ENCODE measurements around the gene OPCML.
"Not testable (repeated sequence)": the region's sequence is repeated elsewhere in the genome, so short reads cannot be mapped to it uniquely, and the experiment has no call there.

The OPCML gene

DNA sequence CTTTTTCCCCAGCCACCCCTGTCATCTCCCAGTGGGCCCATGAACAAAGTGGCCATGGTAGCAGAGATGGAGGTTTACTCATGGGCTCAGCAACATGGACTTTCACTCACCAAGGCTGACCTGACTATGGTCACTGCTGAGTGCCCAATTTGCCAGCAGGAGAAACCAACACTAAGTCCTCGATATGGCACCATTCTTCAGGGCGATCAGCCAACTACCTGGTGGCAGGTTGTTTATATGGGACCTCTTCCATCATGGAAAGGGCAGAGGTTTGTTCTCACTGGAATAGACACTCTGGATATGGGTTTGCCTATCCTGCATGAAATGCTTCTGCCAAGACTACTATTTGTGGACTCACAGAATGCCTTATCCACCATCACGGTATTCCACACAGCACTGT lies 1152.8 kb downstream of the OPCML start:
- ChIA-PET POLR2A (ENCODE audit: low non-redundant PET) (no interaction called here), CTCF (no interaction called here)
- H3K27ac ChIP-seq = no peak overlapping the region
- no peak for DNase-seq (ENCODE audit: low spot score)
- TF ChIP-seq, protein P1, sequence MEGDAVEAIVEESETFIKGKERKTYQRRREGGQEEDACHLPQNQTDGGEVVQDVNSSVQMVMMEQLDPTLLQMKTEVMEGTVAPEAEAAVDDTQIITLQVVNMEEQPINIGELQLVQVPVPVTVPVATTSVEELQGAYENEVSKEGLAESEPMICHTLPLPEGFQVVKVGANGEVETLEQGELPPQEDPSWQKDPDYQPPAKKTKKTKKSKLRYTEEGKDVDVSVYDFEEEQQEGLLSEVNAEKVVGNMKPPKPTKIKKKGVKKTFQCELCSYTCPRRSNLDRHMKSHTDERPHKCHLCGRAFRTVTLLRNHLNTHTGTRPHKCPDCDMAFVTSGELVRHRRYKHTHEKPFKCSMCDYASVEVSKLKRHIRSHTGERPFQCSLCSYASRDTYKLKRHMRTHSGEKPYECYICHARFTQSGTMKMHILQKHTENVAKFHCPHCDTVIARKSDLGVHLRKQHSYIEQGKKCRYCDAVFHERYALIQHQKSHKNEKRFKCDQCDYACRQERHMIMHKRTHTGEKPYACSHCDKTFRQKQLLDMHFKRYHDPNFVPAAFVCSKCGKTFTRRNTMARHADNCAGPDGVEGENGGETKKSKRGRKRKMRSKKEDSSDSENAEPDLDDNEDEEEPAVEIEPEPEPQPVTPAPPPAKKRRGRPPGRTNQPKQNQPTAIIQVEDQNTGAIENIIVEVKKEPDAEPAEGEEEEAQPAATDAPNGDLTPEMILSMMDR (conservative IDR thresholded peaks at IDR 0.05; ENCODE audit: low read depth) = no peak

DNA sequence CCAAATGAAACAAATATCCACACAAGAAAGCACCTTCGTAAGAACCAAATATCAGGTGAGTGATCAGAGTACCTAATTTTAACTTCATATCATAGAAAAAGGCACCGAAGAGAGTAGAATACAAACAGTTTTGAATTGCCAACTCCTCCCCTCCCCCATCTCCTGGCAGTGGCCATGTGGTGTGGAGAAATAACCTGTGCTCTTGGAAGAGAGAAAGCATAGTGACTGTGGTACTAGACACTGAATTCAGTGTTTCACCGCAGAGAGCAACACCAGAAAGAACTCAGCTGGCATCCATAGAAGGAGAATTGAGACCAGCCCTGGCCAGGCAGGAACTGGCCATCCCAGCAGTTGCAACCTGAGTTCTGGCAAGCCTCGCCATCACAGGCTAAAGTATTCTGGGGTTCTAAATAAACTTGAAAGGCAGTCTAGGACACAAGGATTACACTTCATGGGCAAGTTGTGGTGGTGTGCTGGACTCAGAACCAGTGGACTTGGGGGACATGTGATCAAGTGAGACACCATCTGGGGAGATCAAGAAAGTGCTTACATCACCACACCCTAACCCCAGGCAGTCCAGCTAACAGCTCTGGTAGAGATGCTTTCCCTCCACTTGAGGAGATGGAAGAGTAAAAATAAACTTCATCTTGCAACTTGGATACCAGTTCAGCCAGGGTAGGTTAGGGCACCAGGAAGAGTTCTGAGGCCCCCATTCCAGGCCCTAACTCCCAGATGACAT lies 1158.7 kb downstream of the OPCML start:
- H3K27ac ChIP-seq = no peak overlapping the region
- POLR2A ChIA-PET (ENCODE audit: low non-redundant PET) = no interaction called here
- no peak for DNase-seq (ENCODE audit: low spot score)
- TF ChIP-seq, protein P1 (conservative IDR thresholded peaks at IDR 0.05; ENCODE audit: low read depth) = no peak
- CTCF ChIA-PET = no interaction called here

DNA sequence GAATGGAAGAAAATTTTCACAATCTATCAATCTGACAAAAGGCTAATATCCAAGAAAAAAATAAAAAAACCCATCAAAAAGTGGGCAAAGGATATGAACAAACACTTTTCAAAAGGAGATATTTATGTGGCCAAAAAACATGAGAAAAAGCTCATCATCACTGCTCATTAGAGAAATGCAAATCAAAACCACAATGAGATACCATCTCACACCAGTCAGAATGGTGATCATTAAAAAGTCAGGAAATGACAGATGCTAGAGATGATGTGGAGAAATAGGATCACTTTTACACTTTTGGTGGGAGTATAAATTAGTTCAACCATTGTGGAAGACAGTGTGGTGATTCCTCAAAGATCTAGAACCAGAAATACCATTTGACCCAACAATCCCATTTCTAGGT lies 1162.2 kb downstream of the OPCML start:
- H3K27ac ChIP-seq; CTCF ChIA-PET; POLR2A ChIA-PET (ENCODE audit: low non-redundant PET); DNase-seq (ENCODE audit: low spot score): not testable (repeated sequence)

DNA sequence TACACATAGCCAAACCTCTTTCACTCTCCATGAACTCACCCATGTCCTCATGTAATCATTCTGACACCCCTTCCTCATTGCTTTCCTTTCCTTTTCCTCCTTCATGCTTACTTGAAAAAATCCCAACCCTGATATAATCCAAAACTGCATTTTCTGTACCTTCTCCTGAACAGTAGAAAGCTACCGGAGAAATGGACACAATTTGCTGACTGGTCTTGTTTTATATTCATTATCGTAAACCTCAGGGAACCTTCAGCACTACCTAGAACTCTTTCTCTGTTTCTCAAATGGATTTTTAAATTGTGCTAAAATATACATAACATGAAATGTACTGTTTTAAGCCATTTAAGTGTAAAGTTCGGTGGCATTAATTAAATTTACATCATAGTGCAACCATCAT lies 1165.0 kb downstream of the OPCML start:
- DNase-seq (ENCODE audit: low spot score) = no peak
- CTCF ChIA-PET = no interaction called here
- TF ChIP-seq, protein P1 (conservative IDR thresholded peaks at IDR 0.05; ENCODE audit: low read depth) = no peak
- H3K27ac ChIP-seq = no peak overlapping the region
- POLR2A ChIA-PET (ENCODE audit: low non-redundant PET) = no interaction called here

DNA sequence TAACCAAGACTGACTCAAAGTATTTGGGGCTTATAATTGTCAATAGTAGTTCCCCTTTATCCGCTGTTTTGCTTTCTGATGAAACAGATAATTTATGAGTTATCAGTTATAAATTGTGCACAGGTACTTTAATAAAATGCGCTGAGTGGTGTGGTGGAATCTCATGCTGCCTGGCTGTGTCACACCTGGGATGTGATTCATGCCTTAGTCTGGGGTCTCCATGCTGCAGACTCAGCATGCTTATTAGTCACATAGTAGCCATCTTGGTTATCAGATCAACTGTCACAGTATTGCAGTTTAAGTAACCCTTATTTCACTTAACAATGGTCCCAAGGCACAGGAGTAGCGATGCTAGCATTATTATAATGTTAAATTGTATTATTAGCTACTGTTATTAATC lies 1166.7 kb downstream of the OPCML start:
- TF ChIP-seq, protein P1 (conservative IDR thresholded peaks at IDR 0.05; ENCODE audit: low read depth) = no peak
- H3K27ac ChIP-seq = no peak overlapping the region
- ChIA-PET CTCF (no interaction called here), POLR2A (ENCODE audit: low non-redundant PET) (no interaction called here)
- no peak for DNase-seq (ENCODE audit: low spot score)
